Measurements from ENCODE around the gene ARIH1. TPM values are rescaled to one million over a fixed set of nuclear protein-coding genes. Genes with fewer than 3 reads are reported as not detected.
"Not testable (repeated sequence)": the region's sequence is repeated elsewhere in the genome, so short reads cannot be mapped to it uniquely, and the experiment has no call there.

ARIH1 gene
- total RNA-seq, 1 donor from 2014 or later = 54.8 TPM

DNA sequence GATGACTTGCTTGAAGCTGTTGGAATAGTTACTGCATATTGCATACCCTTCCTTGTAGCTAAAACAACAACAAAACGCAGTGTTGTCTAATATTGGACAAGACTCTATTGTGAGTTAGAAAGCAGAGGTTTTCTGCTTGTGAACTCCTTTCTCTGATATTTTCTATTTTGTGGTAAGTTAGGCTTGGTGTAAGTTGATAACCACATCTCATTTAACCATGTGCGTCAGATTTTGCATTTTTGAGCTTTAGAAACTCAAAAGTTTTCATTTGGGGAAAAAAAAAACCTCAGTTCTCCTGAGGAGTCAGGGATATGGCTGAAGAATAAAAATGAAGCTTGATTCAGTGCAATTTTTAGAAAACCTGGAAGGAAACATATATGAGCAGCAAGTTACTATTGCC is 1.5 kb downstream of the ARIH1 start:
- TF ChIP-seq, protein P1, sequence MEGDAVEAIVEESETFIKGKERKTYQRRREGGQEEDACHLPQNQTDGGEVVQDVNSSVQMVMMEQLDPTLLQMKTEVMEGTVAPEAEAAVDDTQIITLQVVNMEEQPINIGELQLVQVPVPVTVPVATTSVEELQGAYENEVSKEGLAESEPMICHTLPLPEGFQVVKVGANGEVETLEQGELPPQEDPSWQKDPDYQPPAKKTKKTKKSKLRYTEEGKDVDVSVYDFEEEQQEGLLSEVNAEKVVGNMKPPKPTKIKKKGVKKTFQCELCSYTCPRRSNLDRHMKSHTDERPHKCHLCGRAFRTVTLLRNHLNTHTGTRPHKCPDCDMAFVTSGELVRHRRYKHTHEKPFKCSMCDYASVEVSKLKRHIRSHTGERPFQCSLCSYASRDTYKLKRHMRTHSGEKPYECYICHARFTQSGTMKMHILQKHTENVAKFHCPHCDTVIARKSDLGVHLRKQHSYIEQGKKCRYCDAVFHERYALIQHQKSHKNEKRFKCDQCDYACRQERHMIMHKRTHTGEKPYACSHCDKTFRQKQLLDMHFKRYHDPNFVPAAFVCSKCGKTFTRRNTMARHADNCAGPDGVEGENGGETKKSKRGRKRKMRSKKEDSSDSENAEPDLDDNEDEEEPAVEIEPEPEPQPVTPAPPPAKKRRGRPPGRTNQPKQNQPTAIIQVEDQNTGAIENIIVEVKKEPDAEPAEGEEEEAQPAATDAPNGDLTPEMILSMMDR (IDR thresholded peaks at IDR 0.05) = no peak
- TF ChIP-seq POLR2AphosphoS5 (IDR thresholded peaks at IDR 0.05; ENCODE audit: insufficient read depth in 1 of 2, low read depth in 1 of 2) = no peak
- TF ChIP-seq POLR2A (IDR thresholded peaks at IDR 0.05) = no peak
- no peaks in the 10 kb centered on the region for H3K9me3 ChIP-seq
- peak overlapping the region; percentile 100 for H3K27ac ChIP-seq
- peak overlapping the region; percentile 90 to 92 for H3K4me3 ChIP-seq
- no peak for DNase-seq (ENCODE audit: extremely low spot score in 2 of 2)
- H3K27me3 ChIP-seq = no peaks in the 10 kb centered on the region
- peaks cover 0 to 8% of the 10 kb centered on the region in 2 donors for H3K36me3 ChIP-seq
- intact Hi-C loops (cut with DNase I) = no loop called here
- H3K4me1 ChIP-seq = peaks cover 60% of the 10 kb centered on the region

DNA sequence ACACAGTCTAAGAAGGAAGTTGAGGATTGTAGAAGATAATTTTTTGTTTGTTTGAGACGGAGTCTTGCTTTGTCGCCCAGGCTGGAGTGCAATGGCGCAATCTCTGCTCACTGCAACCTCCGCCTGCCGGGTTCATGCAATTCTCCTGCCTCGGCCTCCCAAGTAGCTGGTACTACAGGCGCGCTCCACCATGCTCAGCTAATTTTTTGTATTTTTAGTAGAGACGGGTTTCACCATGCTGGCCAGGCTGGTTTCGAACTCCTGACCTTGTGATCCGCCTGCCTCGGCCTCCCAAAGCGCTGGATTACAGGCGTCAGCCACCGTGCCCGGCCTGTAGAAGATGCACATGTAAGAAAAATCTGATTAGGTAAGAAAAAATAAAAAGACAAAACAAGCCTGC is 2.2 kb downstream of the ARIH1 start:
- intact Hi-C loops (cut with DNase I); DNase-seq (ENCODE audit: extremely low spot score in 2 of 2); H3K36me3 ChIP-seq; H3K9me3 ChIP-seq; H3K27me3 ChIP-seq: not testable (repeated sequence)
- Histone ChIP-seq H3K4me3 (peak overlapping the region; percentile 10 to 92), H3K4me1 (peaks cover 66% of the 10 kb centered on the region), H3K27ac (peak overlapping the region; percentile 100)

DNA sequence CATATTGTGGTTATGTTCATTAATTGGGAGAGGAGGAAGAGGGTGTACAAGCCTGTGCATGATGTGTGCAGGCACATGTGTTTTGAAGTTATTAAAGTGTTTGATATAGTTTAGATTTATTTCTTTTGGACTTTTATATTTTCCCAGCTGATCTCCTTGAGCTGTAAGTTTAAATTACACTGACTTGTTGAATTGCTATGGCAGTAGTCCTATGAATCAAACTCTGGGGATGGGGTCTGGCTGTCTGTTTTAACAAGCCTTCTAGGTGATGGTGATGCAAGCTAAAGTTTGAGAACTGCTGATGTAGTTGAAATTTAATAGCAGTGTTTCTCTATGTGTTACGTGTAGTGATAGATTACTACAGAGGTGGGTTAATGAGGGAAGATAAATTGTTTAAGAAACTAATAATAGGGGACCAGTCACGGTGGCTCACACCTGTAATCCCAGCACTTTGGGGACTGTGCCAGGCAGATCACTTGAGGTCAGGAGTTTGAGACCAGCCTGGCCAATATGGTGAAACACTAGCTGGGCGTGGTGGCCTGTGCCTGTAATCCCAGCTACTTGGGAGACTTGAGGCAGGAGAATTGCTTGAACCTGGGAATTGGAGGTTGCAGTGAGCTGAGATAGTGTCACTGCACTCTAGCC is 7.0 kb downstream of the ARIH1 start:
- TF ChIP-seq POLR2AphosphoS5 (IDR thresholded peaks at IDR 0.05; ENCODE audit: insufficient read depth in 1 of 2, low read depth in 1 of 2) = no peak
- TF ChIP-seq, protein P1 (IDR thresholded peaks at IDR 0.05) = no peak
- TF ChIP-seq POLR2A (IDR thresholded peaks at IDR 0.05) = no peak
- Histone ChIP-seq H3K4me1 (peaks cover 74% of the 10 kb centered on the region), H3K36me3 (no peaks in the 10 kb centered on the region), H3K4me3 (no peak overlapping the region), H3K27ac (no peak overlapping the region), H3K27me3 (no peaks in the 10 kb centered on the region), H3K9me3 (no peaks in the 10 kb centered on the region)
- intact Hi-C loops (cut with DNase I) = no loop called here
- DNase-seq (ENCODE audit: extremely low spot score in 2 of 2) = no peak

DNA sequence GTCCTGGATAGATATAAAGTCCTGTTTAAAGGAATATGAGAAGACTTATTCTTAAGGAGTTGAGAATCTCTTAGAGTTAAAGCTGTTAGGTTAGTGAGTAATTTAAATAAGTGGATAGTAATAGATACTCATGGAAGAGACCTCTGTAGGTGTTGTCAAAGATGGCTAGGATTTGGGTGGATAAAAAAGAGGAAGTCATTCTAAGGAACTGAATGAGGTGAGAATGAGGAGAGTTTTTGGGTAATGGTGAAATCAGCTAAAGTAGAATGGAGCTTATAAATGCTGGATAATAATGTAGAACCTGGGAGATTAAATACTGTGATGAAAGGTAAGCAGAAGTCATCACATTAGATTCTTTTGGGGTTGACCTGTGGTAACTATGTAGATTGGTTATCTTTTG is 8.1 kb downstream of the ARIH1 start:
- TF ChIP-seq POLR2AphosphoS5 (IDR thresholded peaks at IDR 0.05; ENCODE audit: insufficient read depth in 1 of 2, low read depth in 1 of 2) = no peak
- no peak for DNase-seq (ENCODE audit: extremely low spot score in 2 of 2)
- H3K4me3 ChIP-seq = no peak overlapping the region
- intact Hi-C loops (cut with DNase I) = no loop called here
- peaks cover 74% of the 10 kb centered on the region for H3K4me1 ChIP-seq
- no peaks in the 10 kb centered on the region for H3K9me3 ChIP-seq
- no peak overlapping the region for H3K27ac ChIP-seq
- H3K27me3 ChIP-seq = no peaks in the 10 kb centered on the region
- H3K36me3 ChIP-seq = no peaks in the 10 kb centered on the region

DNA sequence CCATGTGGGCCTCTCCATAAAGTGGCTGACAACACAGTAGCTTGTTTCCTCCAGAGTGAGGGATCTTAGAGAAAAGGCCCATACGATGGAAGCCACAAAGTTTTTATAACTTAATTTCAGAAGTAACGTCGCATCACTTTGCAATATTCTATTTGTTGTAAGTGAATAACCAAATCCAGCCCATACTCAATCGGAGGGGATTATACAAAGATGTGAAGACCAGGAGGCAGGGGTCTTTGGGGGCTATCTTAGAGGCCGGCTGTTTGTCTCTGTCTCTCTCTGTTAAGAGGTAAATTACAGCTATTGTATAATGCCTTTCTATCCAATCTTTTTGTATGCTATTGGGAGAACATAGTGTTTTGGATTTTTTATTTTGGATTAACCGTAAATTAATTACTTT is 9.1 kb downstream of the ARIH1 start:
- DNase-seq (ENCODE audit: extremely low spot score in 2 of 2) = no peak
- Histone ChIP-seq H3K36me3 (no peaks in the 10 kb centered on the region), H3K9me3 (no peaks in the 10 kb centered on the region), H3K27ac (no peak overlapping the region), H3K4me3 (no peak overlapping the region), H3K4me1 (peaks cover 74% of the 10 kb centered on the region), H3K27me3 (no peaks in the 10 kb centered on the region)
- TF ChIP-seq, protein P1 (IDR thresholded peaks at IDR 0.05) = no peak
- TF ChIP-seq POLR2A (IDR thresholded peaks at IDR 0.05) = no peak
- no peak for TF ChIP-seq POLR2AphosphoS5 (IDR thresholded peaks at IDR 0.05; ENCODE audit: insufficient read depth in 1 of 2, low read depth in 1 of 2)
- intact Hi-C loops (cut with DNase I) = no loop called here

DNA sequence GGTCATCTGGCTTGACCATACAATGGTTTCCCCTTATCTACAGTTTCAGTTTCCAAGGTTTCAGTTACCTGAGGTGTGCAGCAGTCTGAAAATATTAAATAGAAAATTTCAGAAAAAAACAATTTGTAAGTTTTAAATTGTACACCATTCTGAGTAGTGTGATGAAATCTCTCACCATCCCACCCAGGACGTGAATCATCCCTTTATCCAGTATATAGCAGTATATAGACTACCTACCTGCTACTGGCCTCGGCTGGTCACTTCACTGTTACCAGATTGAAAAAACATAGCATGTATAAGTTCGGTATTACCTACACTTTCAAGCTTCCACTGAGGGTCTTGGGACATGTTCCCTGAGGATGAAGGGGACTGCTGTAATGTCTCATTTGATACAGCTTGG is 12.0 kb downstream of the ARIH1 start:
- TF ChIP-seq POLR2A (IDR thresholded peaks at IDR 0.05) = no peak
- TF ChIP-seq POLR2AphosphoS5 (IDR thresholded peaks at IDR 0.05; ENCODE audit: insufficient read depth in 1 of 2, low read depth in 1 of 2) = no peak
- TF ChIP-seq, protein P1 (IDR thresholded peaks at IDR 0.05) = no peak
- Histone ChIP-seq H3K9me3 (no peaks in the 10 kb centered on the region), H3K4me3 (no peak overlapping the region), H3K4me1 (peaks cover 75% of the 10 kb centered on the region), H3K27ac (no peak overlapping the region), H3K27me3 (no peaks in the 10 kb centered on the region), H3K36me3 (no peaks in the 10 kb centered on the region)
- intact Hi-C loops (cut with DNase I) = no loop called here
- DNase-seq (ENCODE audit: extremely low spot score in 2 of 2) = no peak

Measured in vagina (tissue), 2 donors.